GM21717 (cell line): Measurements from ENCODE around the gene TNNI3K.

Experiments
- ATAC-seq: cut with Tn5 transposase; IDR thresholded peaks from one replicate; pipeline ENCODE4 v1.9.1; 2021; ENCODE audit warnings: mild to moderate bottlenecking, moderate library complexity; ENCODE audit not compliant: unreplicated experiment

Gene TNNI3K

DNA sequence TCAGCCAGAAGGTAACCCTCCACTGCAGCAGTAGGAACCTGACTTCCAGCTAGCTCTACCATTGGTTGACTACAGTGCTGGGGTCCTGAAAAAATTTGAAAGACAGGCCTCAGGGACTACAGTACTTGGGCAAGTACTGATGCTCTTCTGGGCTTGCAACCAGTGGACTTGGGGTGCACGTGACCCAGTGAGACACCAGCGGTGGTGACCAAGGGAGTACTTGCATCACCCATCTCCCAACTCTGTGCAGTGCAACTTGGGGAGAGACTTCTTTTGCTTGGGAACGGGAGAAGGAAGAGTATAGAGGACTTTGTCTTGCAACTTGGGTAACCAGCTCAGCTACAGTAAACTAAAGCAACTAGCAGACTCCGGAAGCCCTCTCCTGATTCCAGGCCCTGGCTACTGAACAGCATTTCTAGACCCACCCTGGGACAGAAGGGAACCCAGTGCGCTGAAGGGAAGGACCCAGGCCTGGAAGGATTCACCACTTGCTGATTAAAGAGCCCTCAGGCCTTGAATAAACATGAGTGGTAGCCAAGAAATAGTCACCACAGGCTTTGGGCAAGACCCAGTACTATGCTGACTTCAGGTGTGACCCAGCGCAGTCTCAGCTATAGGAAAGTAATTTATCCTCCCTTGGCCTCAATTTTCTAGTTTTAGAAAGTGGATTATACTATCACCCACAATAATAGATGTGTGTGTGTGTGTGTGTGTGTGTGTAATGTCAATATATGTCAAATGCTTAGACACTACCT, 45.6 kb downstream of the TNNI3K start:
- ATAC-seq: no peak

DNA sequence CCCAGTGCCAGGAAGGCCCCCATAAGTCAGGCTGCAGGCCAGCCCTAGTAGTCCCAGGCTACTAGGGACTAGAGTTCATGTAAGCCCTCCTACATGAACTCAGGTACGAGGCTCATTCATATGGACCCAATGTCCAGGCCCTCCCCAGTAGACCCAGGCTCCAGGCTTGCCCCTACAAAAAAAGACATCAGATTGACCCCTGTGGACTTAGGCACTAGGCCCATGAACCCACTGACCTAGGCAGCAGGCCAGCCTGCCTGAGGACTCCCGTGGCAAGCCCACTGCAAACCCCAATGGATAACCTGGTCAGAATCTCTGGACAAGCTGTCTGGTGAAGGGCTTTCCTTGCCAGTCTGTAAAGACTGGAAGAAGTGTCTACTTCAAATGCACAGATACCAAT, 51.2 kb downstream of the TNNI3K start:
- ATAC-seq: no peak

- no peak for ATAC-seq
Measured at GRCh38 chr1:74314438-74314837, 79.3 kb downstream of the TNNI3K start.

GRCh38 chr1:74316302-74316701, 81.1 kb downstream of the TNNI3K start:
- no peak for ATAC-seq

GRCh38 chr1:74317663-74318062, 82.5 kb downstream of the TNNI3K start:
- no peak for ATAC-seq

DNA sequence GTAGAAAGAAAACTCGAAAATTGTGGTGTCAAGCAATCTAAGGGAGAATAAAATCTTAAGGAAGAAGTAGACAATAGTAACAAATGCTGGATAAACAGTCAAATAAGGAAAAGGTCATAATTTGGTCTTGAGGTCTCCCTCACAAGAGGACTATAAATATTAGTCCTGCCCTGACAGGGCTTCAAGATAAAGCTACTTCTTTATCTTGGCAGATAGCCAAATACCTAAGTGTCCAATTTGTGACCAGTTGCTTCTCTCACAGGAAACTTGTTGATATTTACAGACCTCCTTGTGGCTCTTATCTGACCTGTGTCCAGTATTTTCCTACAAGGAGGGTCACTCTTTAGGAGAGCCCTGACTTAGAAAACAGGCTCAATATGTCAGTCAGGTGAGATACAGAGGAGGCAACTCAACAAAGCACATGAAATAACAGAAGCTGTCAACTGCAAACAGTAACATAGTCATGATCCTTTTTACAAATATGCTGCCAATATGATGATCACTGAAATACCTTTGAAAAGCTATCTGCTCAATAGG, 88.8 kb downstream of the TNNI3K start:
- ATAC-seq: no peak

DNA sequence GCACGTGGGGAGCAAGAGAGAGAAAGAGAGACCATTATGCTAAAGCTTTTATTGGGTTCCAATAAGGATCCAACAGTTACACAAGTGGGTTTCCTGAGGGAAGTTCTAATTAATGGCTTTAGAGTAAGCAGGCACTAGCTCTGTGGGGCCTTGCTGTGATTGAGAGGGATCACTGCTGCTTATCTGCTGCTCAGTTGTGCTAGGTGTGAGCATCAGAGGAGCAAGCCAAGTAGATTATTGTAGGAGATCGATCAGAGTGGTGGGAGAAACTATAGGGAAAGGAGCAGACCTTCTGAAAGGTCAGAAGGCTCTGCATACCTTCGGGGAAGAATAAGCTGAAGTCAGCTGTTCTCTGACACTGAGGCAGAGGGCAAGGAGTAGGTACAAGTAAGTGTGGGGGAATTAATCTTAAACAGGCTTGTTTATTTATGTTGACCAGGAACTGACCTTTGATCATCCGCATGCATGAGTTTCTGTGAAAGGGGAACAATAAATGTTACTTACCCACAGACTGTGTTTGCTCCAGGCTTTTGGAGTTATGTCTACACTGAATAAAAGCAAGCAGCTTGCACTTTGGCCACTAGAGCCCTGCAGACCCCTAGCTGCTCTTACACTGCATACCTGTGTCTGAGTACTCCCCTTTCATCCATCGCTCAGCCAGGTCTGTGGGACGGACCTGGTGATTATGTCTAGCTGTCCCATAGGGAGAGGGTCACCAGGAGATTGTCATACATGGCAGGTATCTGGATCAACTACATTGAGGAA, 89.7 kb downstream of the TNNI3K start:
- no peak for ATAC-seq

DNA sequence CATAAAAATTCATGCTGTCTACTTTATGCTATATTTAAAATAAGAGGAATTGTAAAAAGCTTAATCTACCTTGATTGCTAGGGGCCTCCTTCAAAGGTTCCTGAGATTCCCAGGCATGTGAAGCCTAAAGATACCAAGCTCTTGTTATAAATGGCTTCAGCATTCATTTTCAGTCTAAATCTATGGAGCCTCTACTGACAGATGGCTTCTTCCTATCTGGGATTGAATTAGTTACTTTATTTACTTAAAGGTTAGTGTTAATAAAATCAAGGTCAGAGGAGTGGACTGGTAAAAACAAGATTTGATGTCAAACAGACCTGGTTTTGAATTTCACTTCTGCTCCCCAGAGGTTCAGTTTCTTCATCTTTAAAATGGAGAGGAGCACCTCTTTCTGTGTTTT, 93.7 kb downstream of the TNNI3K start:
- ATAC-seq: no peak

GRCh38 chr1:74333244-74333643, 98.1 kb downstream of the TNNI3K start:
- ATAC-seq: no peak

DNA sequence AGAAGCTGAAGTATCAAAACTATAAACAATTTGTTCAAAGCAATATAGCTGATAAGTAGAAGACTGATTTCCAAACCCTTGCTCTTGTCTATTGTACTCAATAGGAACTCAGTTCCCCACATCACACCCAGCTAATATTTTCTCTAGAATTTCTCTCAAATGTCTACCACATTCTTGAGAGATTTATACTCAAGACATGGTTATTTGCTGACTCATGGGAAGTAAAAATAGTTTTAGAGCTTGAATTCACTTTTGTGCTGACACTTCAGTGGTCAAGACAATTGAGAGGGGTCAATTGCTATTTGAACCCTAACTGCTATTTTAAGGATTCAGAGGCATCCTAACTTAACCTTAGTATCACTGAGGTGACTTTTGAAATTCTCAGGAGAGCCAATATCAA, 99.0 kb downstream of the TNNI3K start:
- ATAC-seq: no peak

GRCh38 chr1:74340656-74341055, 105.5 kb downstream of the TNNI3K start:
- ATAC-seq: no peak

- no peak for ATAC-seq
Measured at GRCh38 chr1:74341702-74342339, 106.6 kb downstream of the TNNI3K start.

DNA sequence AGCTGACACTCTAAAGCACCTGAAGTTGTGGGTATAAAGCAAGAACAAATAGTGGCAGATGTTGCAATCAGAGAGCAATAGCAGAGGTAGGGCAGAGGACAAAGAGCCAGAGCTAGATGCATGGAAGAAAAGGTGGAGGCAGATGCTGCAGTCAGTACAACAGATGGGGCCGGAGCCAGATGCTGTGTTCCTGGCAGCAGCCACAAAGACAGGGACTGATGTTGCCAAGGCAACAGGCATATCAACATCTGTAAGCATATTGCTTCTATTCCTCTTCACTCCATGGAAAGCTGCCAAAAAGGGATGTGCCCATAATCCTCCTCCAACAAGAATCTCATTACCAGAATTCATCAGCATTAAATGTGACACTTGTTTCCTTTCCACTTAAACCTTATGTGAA, 108.0 kb downstream of the TNNI3K start:
- ATAC-seq: no peak

DNA sequence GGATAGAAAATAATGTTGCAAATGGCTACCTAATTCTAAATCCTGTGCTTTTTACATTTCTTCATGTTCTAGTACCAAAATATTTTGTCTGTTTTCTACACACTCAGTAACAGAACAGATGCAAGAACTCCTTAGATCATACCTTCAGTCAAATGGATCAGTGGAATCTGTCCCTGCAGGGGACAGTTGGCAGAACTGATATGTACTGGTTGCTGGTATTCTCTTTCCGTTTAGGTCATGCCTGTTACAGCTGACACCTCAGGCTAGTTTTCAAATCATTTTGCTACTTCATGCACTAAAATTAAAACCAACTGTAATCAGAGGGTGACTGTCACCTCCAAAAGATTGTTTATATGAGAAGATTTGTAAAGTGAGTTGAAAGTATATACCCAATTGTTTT, 109.2 kb downstream of the TNNI3K start:
- ATAC-seq: no peak

DNA sequence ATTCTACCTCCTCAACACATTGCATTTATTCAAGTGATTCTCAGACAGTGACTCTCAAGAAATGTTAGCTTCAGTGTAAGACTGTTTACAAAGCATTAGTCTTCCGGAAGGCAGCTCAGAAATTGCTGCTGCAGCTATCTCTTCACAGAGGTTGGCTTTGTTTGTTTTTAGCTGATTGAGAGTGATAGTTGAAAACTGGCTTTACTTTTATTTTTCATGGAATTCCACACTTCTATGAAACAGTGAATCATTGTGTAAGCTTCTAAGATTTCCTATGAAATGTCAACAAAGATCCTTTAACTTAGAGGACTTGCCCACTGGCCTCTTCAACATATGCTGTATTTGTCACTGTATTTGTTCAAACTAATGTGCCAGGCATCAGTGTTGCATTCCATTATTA, 121.3 kb downstream of the TNNI3K start:
- ATAC-seq: no peak

DNA sequence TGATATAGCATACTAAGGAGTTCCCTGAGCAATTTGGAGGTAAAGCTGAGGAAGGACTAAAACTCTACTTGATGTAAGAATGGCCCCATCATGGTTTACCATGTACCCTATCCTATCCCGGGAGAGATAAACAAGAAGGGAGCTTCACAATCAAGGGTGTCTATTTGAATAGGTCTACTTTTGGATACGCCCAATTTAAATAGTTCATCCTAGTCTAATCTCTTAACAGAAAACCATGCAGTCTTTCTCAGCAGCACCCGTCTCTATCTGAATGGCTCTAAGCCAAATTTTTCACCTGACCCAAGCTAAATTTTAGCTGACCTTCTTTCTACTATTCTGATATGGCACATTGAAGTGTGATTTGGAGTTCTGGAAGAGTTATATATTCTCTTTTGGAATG, 122.0 kb downstream of the TNNI3K start:
- no peak for ATAC-seq

GRCh38 chr1:74357756-74358155, 122.6 kb downstream of the TNNI3K start:
- no peak for ATAC-seq

GRCh38 chr1:74362691-74363090, 127.5 kb downstream of the TNNI3K start:
- no peak for ATAC-seq

- no peak for ATAC-seq
Measured at GRCh38 chr1:74363220-74363619, 128.0 kb downstream of the TNNI3K start.

GRCh38 chr1:74367175-74367813, 132.1 kb downstream of the TNNI3K start:
- no peak for ATAC-seq

- ATAC-seq: no peak
Measured at GRCh38 chr1:74368335-74368734, 133.1 kb downstream of the TNNI3K start.
